Thymus (tissue), 11 donors: ENCODE data around the gene SPRN. TPM values are rescaled to one million over a fixed set of nuclear protein-coding genes. Genes with fewer than 3 reads are reported as not detected.
"Not testable (repeated sequence)": the region's sequence is repeated elsewhere in the genome, so short reads cannot be mapped to it uniquely, and the experiment has no call there.

Source experiments
- DNase-seq, 9 donors: peaks; one replicate each; pipeline ENCODE4 v3.0.0-alpha.2; 2013; ENCODE audit warnings: low spot score in 9 of 9, low read depth in 6 of 9, missing footprints in 1 of 9
- H3K27ac ChIP-seq, 2 donors: one replicate each; pipeline ENCODE4 v1.5.1; 2013; ENCODE audit warnings: control low read depth in 1 of 2, low read depth in 1 of 2, low read length in 1 of 2, mild to moderate bottlenecking in 1 of 2, moderate library complexity in 1 of 2
- H3K27me3 ChIP-seq, 2 donors: one replicate each; pipeline ENCODE4 v1.5.1; 2013; ENCODE audit warnings: low read length in 1 of 2; ENCODE audit not compliant: control insufficient read depth in 2 of 2, insufficient read depth in 1 of 2
- H3K36me3 ChIP-seq, 2 donors: one replicate each; pipeline ENCODE4 v1.5.1; 2013; ENCODE audit warnings: low read length in 1 of 2, mild to moderate bottlenecking in 1 of 2, moderate library complexity in 1 of 2; ENCODE audit not compliant: control insufficient read depth in 2 of 2, insufficient read depth in 2 of 2
- H3K4me1 ChIP-seq, 2 donors: one replicate each; pipeline ENCODE4 v1.5.1; 2013; ENCODE audit warnings: low read length in 2 of 2; ENCODE audit not compliant: control insufficient read depth in 2 of 2, insufficient read depth in 2 of 2
- H3K4me3 ChIP-seq, 2 donors: one replicate each; pipeline ENCODE4 v1.5.1; 2013; ENCODE audit warnings: low read length in 2 of 2, control low read depth in 1 of 2, mild to moderate bottlenecking in 1 of 2
- H3K9me3 ChIP-seq, 2 donors: one replicate each; pipeline ENCODE4 v1.5.1; 2013; ENCODE audit warnings: low read length in 1 of 2, mild to moderate bottlenecking in 1 of 2; ENCODE audit not compliant: control insufficient read depth in 2 of 2, insufficient read depth in 1 of 2
- WGBS: extraction: QIAGEN DNeasy Blood & Tissue Kit; methylation state at CpG from one replicate; pipeline ENCODE4 v1.1.7; 2013; 5-methylcytosine and 5-hydroxymethylcytosine counted together
- polyA plus RNA-seq: library from polyadenylated mRNA; stranded (reverse); fragments of 200-250 nt; gene quantifications from one replicate; pipeline ENCODE4 v1.2.3, GENCODE V29; 2013
- total RNA-seq: library from RNA; stranded (reverse); fragments of 120-200 nt; gene quantifications from one replicate; pipeline ENCODE4 v1.2.4, GENCODE V29; 2013
- donor health status: healthy.

Gene SPRN
- total and polyA plus RNA-seq, 2 donors: 0.05 to 0.46 TPM

DNA sequence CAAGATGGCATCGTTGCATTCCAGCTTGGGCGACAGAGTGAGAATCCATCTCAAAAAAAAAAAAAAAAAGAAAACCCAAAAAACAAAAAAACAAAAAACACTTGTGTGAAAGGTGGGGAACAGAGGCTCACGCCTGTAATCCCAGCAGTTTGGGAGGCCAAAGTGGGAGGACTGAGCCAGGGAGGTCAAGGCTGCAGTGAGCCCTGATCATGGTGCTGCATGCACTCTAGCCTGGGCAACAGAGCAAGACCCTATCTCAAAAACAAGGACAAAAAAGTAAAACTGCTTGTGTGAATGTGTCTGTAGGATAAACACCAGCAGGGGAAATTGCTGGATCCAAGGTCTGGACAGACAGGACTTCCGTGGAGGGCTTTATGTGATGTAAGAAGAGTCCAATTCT, 40.9 kb downstream of the SPRN start:
- H3K36me3 ChIP-seq: no peaks in the 10 kb centered on the region
- H3K4me1 ChIP-seq: peaks cover 0 to 6% of the 10 kb centered on the region in 2 donors
- DNase-seq: no peak
- no peak overlapping the region for H3K27ac ChIP-seq
- WGBS: 97% methylated on average over 4 of the region's 4 CpGs
- H3K27me3 ChIP-seq: peaks cover 10 to 22% of the 10 kb centered on the region in 2 donors
- no peak overlapping the region for H3K4me3 ChIP-seq
- no peaks in the 10 kb centered on the region for H3K9me3 ChIP-seq

DNA sequence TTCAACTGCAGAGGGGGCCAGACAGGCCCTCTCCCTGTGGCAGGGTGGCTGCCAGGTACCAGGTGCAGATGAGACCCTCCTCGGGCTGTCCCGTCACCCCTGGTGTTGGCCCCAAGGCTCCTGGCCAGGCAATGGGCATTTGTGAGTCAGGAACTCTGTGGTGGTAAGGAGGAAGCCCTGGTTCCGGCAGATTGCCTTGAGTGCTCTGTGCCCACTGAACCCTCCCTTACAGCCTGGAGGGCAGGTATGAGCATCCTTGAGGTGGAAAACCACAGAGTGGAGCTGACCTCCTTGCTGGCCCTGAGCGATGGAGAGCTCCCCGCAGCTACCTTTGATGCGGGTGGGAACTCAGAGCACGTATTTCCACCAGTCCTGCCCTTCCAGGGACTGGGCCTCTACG, 43.4 kb downstream of the SPRN start:
- 15% methylated on average over 8 of the region's 8 CpGs for WGBS
- Histone ChIP-seq H3K9me3 (no peaks in the 10 kb centered on the region), H3K27me3 (peaks cover 10 to 43% of the 10 kb centered on the region in 2 donors), H3K27ac (no peak overlapping the region), H3K4me3 (no peak overlapping the region), H3K4me1 (peaks cover 3 to 11% of the 10 kb centered on the region in 2 donors), H3K36me3 (no peaks in the 10 kb centered on the region)
- no peak for DNase-seq

DNA sequence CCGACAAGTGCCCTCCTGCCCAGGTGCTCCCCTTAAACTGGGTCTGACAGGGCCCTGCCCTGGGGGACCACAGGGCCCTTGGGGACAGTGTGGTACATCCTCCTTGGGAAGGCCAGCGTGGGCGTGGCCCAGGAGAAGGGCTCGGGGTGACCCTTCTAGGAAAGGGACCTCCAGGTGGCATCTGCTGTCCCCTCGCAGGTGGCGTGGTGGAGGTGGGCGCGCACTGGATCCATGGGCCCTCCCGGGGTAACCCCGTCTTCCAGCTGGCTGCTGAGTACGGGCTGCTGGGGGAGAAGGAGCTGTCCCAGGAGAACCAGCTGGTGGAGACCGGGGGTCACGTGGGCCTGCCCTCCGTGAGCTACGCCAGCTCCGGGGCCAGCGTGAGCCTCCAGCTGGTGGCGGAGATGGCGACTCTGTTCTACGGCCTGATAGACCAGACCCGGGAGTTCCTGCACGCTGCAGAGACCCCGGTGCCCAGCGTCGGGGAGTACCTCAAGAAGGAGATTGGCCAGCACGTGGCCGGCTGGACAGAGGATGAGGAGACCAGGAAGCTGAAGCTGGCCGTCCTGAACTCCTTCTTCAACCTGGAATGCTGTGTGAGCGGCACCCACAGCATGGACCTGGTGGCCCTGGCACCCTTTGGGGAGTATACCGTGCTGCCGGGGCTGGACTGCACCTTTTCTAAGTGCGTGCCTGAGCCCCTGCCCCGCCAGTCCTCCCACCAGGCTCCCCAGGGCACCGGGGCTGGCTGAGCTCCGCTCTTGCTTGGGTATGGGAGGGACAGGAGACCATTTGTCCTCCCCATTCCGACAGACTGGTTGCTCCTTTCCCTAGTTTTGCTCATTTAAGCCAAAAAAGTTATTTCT, 44.4 kb downstream of the SPRN start:
- 96% methylated on average over 36 of the region's 36 CpGs for WGBS

GRCh38 chr10:133379152-133379800, 45.1 kb downstream of the SPRN start, which contains the start of gene PAOX:
PAOX (plus strand) TSS chr10:133379262; CDS start chr10:133379317, 55 bp downstream.
- H3K4me3 ChIP-seq: peak within 1 kb of the TSS; percentile 56 to 75
- WGBS: 9% methylated on average over 65 of the region's 78 CpGs
- H3K27ac ChIP-seq: peak within 1 kb of the TSS in 1 of 2 donors; percentile 62
- H3K27me3 ChIP-seq: peaks cover 10 to 51% of the 10 kb centered on the region in 2 donors
- peak in 3 of 9 donors; percentile 27 to 47 (median 37) for DNase-seq
- H3K4me1 ChIP-seq: peaks cover 3 to 11% of the 10 kb centered on the region in 2 donors
- H3K9me3 ChIP-seq: no peaks in the 10 kb centered on the region
- H3K36me3 ChIP-seq: no peaks in the 10 kb centered on the region

More for the DNA sequence above, 44.4 kb downstream of the SPRN start:
- Histone ChIP-seq H3K36me3 (no peaks in the 10 kb centered on the region), H3K4me3 (peak overlapping the region; percentile 26 to 75), H3K9me3 (no peaks in the 10 kb centered on the region), H3K4me1 (peaks cover 3 to 11% of the 10 kb centered on the region in 2 donors), H3K27ac (peak overlapping the region in 1 of 2 donors; percentile 21), H3K27me3 (peaks cover 10 to 49% of the 10 kb centered on the region in 2 donors)
- DNase-seq: no peak

GRCh38 chr10:133378251-133379096, 46.0 kb downstream of the SPRN start:
- WGBS: under 1% methylated on average over 82 of the region's 90 CpGs
- DNase-seq: peak in 5 of 9 donors; percentile 41 to 74 (median 47)
- Histone ChIP-seq H3K9me3 (no peaks in the 10 kb centered on the region), H3K4me1 (peaks cover 3 to 15% of the 10 kb centered on the region in 2 donors), H3K27ac (peak overlapping the region in 1 of 2 donors; percentile 53), H3K36me3 (no peaks in the 10 kb centered on the region), H3K27me3 (peaks cover 10 to 51% of the 10 kb centered on the region in 2 donors), H3K4me3 (peak overlapping the region; percentile 56 to 75)

DNA sequence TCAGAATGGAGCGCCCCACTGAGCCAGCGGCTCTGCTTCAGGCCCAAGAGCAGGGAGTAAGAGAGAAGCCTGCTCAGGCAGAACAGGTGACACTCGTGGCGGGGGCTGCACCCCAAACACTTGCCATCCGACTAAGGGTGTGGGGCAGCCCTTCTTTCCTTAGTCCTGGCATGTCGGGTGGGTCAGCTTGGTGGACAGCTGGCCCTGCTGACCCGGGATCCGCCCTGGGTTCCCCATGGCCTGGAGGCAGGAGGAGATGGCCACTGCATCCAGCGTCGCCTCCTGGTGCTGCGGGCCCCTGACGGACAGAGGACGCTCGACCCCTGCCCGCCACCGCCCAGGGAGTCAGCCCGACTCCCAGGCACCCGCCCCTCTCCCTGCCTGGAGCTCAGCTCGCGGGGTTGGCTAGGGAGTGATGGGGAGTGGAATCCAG, 46.6 kb downstream of the SPRN start:
- Histone ChIP-seq H3K27ac (peak overlapping the region in 1 of 2 donors; percentile 53), H3K27me3 (peaks cover 10 to 51% of the 10 kb centered on the region in 2 donors), H3K4me1 (peaks cover 3 to 15% of the 10 kb centered on the region in 2 donors), H3K9me3 (no peaks in the 10 kb centered on the region), H3K4me3 (peak overlapping the region; percentile 56 to 75), H3K36me3 (no peaks in the 10 kb centered on the region)
- DNase-seq: no peak
- WGBS: 44% methylated on average over 20 of the region's 20 CpGs

GRCh38 chr10:133377025-133377817, 47.2 kb downstream of the SPRN start:
- H3K27me3 ChIP-seq: peaks cover 10 to 51% of the 10 kb centered on the region in 2 donors
- no peaks in the 10 kb centered on the region for H3K36me3 ChIP-seq
- WGBS: 97% methylated on average over 30 of the region's 30 CpGs
- H3K4me3 ChIP-seq: no peak overlapping the region
- H3K4me1 ChIP-seq: peaks cover 6 to 15% of the 10 kb centered on the region in 2 donors
- no peaks in the 10 kb centered on the region for H3K9me3 ChIP-seq
- H3K27ac ChIP-seq: no peak overlapping the region
- no peak for DNase-seq

DNA sequence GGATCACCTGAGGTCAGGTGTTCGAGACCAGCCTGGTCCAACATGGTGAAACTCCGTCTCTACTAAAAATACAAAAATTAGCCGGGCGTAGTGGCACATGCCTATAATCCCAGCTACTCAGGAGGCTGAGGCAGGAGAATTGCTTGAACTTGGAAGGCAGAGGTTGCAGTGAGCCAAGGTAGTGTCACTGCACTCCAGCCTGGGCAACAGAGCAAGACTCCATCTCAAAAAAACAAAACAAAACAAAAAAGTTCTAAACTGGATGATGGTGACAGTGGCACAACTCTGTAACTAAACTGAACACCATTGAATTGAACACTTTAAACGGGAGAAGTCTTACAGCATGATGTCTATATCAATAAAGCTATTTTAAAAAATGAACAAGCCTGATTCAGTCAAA, 48.2 kb downstream of the SPRN start:
- Histone ChIP-seq H3K4me1 (peaks cover 7 to 15% of the 10 kb centered on the region in 2 donors), H3K27me3 (peaks cover 10 to 47% of the 10 kb centered on the region in 2 donors)
- 97% methylated on average over 5 of the region's 5 CpGs for WGBS
- H3K36me3 ChIP-seq, DNase-seq, H3K9me3 ChIP-seq, H3K27ac ChIP-seq, H3K4me3 ChIP-seq: not testable (repeated sequence)
